NOMO-1 treated with dmso at 0.1 percent for 144 hours (cell line): ENCODE results near the gene C1orf50.

Source experiments
- DNase-seq: peaks from one replicate; lab custom pipeline; 2025; ENCODE audit not compliant: unreplicated experiment; lab: John Stamatoyannopoulos, UW

Gene C1orf50

GRCh38 chr1:42758641-42759040, 8.4 kb upstream of the C1orf50 start:
- DNase-seq = peak; percentile 61

DNA sequence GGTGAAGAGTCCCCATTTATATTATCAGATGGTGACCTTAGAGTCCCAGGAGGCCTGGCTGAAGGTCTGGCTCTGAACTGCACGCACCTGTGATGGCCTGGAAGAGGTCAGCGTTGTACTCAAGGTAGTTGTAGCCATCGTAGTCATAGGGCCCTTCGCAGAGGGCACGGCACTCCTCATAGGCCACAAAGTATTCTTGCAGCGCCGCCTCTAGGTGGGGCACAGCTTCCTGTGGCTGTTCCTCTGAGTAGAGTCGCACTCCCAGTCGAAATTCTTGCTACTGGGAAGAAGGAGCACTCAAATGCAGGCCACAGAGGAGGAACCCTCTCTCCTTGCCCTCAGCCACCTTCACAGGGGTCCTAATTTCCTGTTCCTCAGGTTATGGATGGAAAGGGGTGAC, 7.9 kb upstream of the C1orf50 start:
- DNase-seq = no peak

DNA sequence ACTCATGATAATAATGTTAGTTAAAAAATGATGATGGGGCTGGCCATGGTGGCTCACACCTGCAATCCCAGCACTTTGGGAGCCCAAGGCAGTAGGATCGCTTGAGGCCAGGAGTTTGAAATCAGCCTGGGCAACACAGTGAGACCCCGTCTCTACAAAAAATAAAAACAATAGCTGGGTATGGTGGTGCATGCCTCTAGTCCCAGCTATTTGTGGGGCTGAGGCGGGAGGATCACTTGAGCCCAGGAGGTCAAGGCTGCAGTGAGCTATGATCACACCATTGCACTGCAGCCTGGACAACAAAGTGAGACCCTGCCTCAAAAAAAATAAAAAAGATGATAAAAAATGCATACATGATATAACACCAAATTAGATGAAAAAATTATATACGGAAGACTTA, 5.5 kb upstream of the C1orf50 start:
- no peak for DNase-seq

- no peak for DNase-seq
These were observed 4.8 kb upstream of the C1orf50 start for GRCh38 chr1:42762269-42762668.

DNA sequence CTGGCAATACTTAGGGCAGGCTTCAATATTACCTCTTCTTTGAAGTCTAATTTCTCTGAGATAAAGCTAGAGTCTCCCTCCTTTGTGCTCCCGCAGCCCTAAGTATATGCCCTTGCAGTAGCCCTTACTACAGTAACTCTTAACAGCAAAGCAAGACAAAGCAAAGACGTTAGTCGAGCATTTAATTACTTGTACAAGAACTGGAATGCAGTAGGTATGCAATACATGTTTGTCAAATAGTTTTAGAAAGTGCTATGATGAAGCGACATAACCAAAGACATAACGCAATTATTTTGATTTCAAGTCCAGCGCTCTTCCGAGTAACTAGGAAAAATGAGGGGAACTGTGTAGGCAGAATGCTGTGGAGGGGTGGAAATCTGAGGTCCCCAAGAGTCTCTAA, 1.8 kb upstream of the C1orf50 start:
- no peak for DNase-seq

GRCh38 chr1:42765832-42766740, 963 bp upstream of the C1orf50 start:
- DNase-seq = no peak

- DNase-seq = no peak
These were observed 506 bp downstream of the C1orf50 start for GRCh38 chr1:42767510-42768000.

DNA sequence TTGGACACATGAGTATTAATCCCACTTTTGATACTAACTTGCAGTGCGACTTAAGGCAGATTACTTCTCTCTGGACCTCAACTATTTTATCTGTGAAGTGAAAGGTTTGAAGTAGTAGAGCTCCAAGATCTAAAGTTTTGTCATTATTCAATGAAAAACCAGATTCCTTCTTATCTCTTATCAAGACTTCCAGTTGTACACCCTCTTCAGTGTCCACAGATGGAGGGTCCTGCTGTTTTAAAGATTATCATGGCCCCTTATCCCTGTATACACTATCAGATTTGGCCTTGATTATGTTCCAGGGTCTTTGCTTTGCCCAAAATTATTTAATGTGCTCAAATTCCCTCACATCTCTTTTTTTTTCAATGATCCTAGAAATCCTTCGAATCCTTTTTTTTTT, 1.1 kb downstream of the C1orf50 start:
- DNase-seq = no peak

- DNase-seq = no peak
These were observed 2.8 kb downstream of the C1orf50 start for GRCh38 chr1:42769811-42770210.

DNA sequence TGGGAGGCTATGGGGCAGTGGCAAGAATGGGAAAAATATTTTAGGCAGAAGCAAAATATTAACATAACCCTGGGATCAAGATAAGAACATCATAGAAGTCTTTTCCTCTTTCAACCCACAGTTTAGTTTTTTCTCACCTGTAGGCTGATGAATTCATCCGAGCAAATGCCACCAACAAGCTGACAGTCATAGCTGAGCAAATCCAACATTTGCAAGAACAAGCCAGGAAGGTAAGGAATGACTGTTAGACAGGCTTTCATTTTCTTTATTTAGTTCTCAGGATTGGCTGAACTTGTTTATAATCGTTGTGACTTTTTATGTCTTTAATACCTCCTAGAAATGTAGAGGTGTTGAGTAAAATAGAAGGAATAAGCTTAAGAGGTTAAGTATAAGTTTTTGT, 6.4 kb downstream of the C1orf50 start:
- no peak for DNase-seq

DNA sequence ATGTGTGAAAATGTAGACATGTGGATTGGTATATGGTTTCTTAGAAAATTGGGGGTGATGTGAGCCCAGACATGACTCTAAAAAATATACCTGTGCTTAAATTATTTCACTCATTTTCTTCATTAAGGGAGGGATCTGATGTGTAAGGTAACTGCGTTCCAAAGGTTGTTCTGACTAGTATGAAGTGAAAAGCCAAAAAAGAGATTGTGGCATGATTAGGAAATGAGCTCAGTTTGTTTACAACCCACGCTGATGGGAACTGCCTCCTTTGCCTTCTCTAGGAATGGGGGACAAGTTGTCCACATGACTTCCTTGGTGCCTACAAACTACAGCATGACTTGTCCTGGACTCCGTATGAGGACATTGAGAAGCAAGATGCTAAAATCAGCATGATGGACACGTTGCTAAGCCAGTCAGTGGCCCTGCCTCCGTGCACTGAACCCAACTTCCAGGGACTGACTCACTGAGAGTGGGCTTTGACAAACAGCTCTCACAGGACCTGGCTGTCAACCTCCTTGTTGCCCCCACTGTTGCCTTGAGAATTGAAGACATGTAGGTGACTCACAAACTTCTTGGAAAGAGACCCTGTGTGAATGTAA, 8.0 kb downstream of the C1orf50 start:
- DNase-seq = no peak

DNA sequence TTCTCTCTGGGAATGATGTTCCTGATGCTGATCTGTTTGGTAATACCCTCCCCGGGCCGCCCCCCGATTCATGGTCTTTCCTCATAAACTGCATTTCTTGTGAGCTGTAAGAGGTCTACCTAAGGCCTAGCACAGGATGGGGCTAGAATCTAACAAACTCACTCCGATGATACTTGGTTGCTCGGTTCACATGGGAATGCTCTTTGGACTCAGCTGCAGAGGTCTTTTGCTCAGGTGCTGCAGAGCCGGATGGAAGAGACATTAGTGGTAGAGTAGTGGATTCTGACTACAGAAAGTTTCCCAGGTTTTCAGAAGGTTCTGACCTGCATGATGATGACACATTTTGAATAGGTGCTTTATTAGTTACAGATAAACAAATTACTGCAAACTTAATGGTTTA, 9.5 kb downstream of the C1orf50 start:
- no peak for DNase-seq

GRCh38 chr1:42777852-42778251, 10.8 kb downstream of the C1orf50 start:
- DNase-seq = no peak

- no peak for DNase-seq
These were observed 12.7 kb downstream of the C1orf50 start for GRCh38 chr1:42779725-42780124.

DNA sequence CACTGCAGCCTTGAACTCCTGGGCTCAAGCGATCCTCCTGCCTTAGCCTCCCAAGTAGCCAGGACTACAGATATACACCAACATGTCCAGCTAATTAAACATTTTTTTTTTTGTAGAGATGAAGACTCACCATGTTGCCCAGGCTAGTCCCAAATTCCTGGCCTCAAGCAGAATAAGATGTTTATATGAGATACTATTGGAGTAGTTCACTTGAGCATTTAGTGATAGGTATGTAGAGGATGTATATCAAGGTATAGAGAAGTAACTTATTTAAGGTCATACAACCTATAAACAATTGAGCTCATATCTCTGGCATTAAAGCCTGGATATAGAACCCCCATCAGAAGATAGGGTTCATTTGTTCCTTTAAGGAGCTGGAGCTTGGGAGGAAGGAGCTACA, 13.1 kb downstream of the C1orf50 start:
- no peak for DNase-seq

- no peak for DNase-seq
These were observed 16.0 kb downstream of the C1orf50 start for GRCh38 chr1:42783092-42783491.

GRCh38 chr1:42784547-42784945, 17.5 kb downstream of the C1orf50 start:
- no peak for DNase-seq

GRCh38 chr1:42784946-42785693, 18.1 kb downstream of the C1orf50 start, which contains the start of gene TMEM269:
TMEM269 (plus strand) TSS chr1:42784991; CDS start chr1:42789894, 4,903 bp downstream.
- no peak for DNase-seq

DNA sequence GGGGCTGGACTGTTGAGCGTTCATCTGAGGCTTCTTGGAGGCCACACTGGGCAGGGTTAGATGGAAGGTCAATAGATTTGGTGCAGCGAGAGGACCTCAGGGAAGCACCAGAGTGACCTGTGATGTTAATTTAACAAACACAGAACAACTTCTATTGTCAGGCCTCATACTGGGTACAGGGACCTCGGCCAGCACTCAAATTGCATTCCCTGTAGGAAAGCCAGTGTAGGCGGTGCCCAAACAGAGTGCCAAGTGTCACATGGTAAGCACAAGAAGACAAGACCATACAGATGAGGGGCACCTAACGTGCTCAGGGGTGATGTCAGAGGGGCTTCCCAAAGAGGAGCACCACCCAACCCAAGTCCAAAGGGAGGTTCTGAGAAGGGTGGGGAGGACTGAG, 19.0 kb downstream of the C1orf50 start:
- no peak for DNase-seq

GRCh38 chr1:42788021-42788420, 21.0 kb downstream of the C1orf50 start:
- DNase-seq = no peak

DNA sequence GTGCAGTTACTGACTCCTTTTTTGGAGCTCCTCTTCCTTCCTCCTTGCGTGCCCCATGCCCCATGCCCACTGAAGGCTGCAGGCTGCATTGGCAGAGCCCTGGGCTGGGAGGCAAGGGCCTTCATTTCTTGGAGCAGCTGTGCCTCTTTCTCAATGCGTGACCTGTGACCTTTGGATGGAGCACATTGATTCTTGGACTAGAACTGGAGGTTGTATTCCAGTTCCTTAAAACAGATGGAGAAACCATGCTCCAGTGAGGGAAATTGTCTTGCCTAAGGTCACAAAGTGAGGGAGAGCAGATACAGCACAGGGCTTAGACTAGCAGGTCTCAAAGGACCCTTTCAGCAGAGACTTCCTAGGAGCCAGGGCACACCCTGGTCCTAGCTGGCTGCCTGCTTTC, 26.8 kb downstream of the C1orf50 start:
- DNase-seq = no peak

- no peak for DNase-seq
These were observed 30.4 kb downstream of the C1orf50 start for GRCh38 chr1:42797414-42797813.
